Measurements from ENCODE around the gene ZBTB16.
A peak's percentile ranks its signal among the peaks of the same experiment; 100 is the strongest.

Gene ZBTB16

GRCh38 chr11:114277637-114278341, 218.3 kb downstream of the ZBTB16 start:
- TF ChIP-seq CTCF (IDR thresholded peaks at IDR 0.05; ENCODE audit: low read depth, low read length, missing control alignments), result no peak
- no peak for DNase-seq (ENCODE audit: extremely low read depth, low read depth)
- H3K4me3 ChIP-seq (replicated peaks; ENCODE audit: low read depth, low read length), result no peak overlapping the region

GRCh38 chr11:114278342-114279065, 219.0 kb downstream of the ZBTB16 start:
- no peak for DNase-seq (ENCODE audit: extremely low read depth, low read depth)
- H3K4me3 ChIP-seq (replicated peaks; ENCODE audit: low read depth, low read length), result no peak overlapping the region
- TF ChIP-seq CTCF (IDR thresholded peaks at IDR 0.05; ENCODE audit: low read depth, low read length, missing control alignments), result no peak

- TF ChIP-seq CTCF (IDR thresholded peaks at IDR 0.05; ENCODE audit: low read depth, low read length, missing control alignments), result no peak
- H3K4me3 ChIP-seq (replicated peaks; ENCODE audit: low read depth, low read length), result no peak overlapping the region
- DNase-seq (ENCODE audit: extremely low read depth, low read depth), result no peak
Measured at GRCh38 chr11:114279792-114280546, 220.5 kb downstream of the ZBTB16 start.

DNA sequence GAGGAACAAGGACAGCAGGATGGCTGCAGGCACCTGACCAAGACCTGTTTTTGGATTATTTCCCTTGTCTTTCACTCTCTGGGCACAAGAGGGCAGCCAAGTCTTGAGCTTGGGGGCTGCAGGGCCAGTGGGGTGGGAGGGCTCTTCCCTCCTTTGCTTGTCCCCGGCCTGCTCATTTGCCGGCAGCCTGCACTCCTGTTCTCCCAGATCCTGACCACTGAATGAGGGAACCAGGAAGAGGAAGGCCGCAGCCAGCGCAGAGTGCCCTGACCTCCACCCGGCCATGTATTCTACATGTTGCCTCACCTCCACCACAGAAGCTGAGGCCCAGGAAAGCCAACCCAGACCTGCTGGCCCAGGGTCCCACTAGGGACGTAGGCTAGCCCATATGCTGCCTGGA, 221.2 kb downstream of the ZBTB16 start:
- DNase-seq (ENCODE audit: extremely low read depth, low read depth), result peak; percentile 54
- no peak overlapping the region for H3K4me3 ChIP-seq (replicated peaks; ENCODE audit: low read depth, low read length)
- TF ChIP-seq CTCF (IDR thresholded peaks at IDR 0.05; ENCODE audit: low read depth, low read length, missing control alignments), result peak; percentile 71

DNA sequence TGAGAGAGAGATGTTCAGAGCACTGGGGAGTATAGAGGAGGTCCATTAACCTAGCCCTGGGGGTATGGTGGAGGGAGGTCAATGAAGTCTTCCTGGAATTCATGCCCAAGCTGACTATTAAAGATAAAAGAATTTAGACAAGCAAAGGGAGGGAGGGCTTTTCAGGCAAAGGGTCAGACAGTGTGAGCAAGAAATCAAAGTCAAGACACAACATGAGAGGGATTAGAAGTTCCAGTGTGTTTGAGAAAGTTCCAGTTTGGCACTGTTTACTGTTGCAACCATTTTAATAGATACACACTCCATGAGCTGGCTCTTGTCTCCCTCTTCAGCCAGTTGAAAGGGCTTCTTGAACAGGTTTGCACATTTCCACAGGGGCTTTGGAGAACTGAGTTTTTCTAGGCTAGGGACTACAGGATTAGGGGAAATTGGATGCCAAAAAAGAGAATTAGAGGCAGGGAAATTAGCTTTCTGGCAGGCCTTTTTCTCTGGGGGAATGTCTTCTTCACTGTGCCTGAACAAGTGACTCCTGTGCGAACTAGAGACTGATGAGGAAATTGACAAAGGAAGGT, 222.0 kb downstream of the ZBTB16 start:
- no peak for DNase-seq (ENCODE audit: extremely low read depth, low read depth)
- no peak overlapping the region for H3K4me3 ChIP-seq (replicated peaks; ENCODE audit: low read depth, low read length)
- no peak for TF ChIP-seq CTCF (IDR thresholded peaks at IDR 0.05; ENCODE audit: low read depth, low read length, missing control alignments)

GRCh38 chr11:114282488-114282887, 223.0 kb downstream of the ZBTB16 start:
- TF ChIP-seq CTCF (IDR thresholded peaks at IDR 0.05; ENCODE audit: low read depth, low read length, missing control alignments), result no peak
- H3K4me3 ChIP-seq (replicated peaks; ENCODE audit: low read depth, low read length), result no peak overlapping the region
- no peak for DNase-seq (ENCODE audit: extremely low read depth, low read depth)

All from HFF-Myc (cell line).